PC-9 (cell line): ENCODE measurements around the gene IQGAP1. TPM values are rescaled to one million over a fixed set of nuclear protein-coding genes. Genes with fewer than 3 reads are reported as not detected.

Source experiments
- BruUV-seq: library from RNA; stranded (reverse); fragments of 400-500 nt; replicated peaks from 2 replicates; lab custom pipeline; 2021; lab: Mats Ljungman, UMichigan
- CTCF ChIA-PET: fragments of 300-600 bp; sonication (Branson Sonifier 250); formaldehyde crosslinking; loops from one replicate; lab custom pipeline; 2022; ENCODE audit warnings: antibody characterized with exemption; lab: Charles Lee
- POLR2A ChIA-PET: fragments of 300-600 bp; sonication (Branson Sonifier 250); formaldehyde crosslinking; loops from one replicate; lab custom pipeline; 2022; ENCODE audit warnings: antibody characterized with exemption; ENCODE audit not compliant: unreplicated experiment; lab: Charles Lee
- DNase-seq, 2 experiments: peaks; one replicate each; pipeline versions ENCODE4 v3.0.0 to v3.0.0-alpha.2; 2015 to 2022; ENCODE audit warnings: mixed read lengths in 1 of 2
- H2AFZ ChIP-seq: fragments of 200-600 bp; sonication (generic); 2 replicates; pipeline ENCODE4 v1.8.1; 2017; ENCODE audit warnings: antibody characterized with exemption
- H3F3A ChIP-seq: fragments of 200-600 bp; sonication (generic); 2 replicates; pipeline ENCODE4 v1.8.1; 2017; ENCODE audit warnings: antibody characterized with exemption, mild to moderate bottlenecking, low read depth; ENCODE audit not compliant: insufficient read depth
- H3K27ac ChIP-seq: fragments of 200-600 bp; sonication (generic); 2 replicates; pipeline ENCODE4 v1.6.1; 2016; ENCODE audit warnings: mixed run types
- H3K27me3 ChIP-seq: fragments of 200-600 bp; sonication (generic); 2 replicates; pipeline ENCODE4 v1.6.1; 2016; ENCODE audit warnings: low read depth, mixed run types; ENCODE audit not compliant: insufficient read depth
- H3K36me3 ChIP-seq: fragments of 200-600 bp; sonication (generic); 2 replicates; pipeline ENCODE4 v1.6.1; 2016; ENCODE audit warnings: low read depth, mixed run types
- H3K4me1 ChIP-seq: fragments of 200-600 bp; sonication (generic); replicated peaks from 2 replicates; pipeline ENCODE4 v1.6.1; 2016; ENCODE audit warnings: mixed run types; ENCODE audit not compliant: insufficient read depth
- H3K4me2 ChIP-seq: fragments of 200-600 bp; sonication (generic); 2 replicates; pipeline ENCODE4 v1.6.1; 2017; ENCODE audit warnings: mixed run types
- H3K4me3 ChIP-seq: fragments of 200-600 bp; sonication (generic); 2 replicates; pipeline ENCODE4 v1.6.1; 2016; ENCODE audit warnings: mixed run types
- H3K79me2 ChIP-seq: fragments of 200-600 bp; sonication (generic); 2 replicates; pipeline ENCODE4 v1.6.1; 2017; ENCODE audit warnings: low read depth, mixed run types
- H3K9me2 ChIP-seq: fragments of 200-600 bp; sonication (generic); 2 replicates; pipeline ENCODE4 v1.8.1; 2017; ENCODE audit warnings: mild to moderate bottlenecking; ENCODE audit not compliant: insufficient read depth
- H3K9me3 ChIP-seq: fragments of 200-600 bp; sonication (generic); 2 replicates; pipeline ENCODE4 v1.8.1; 2016; ENCODE audit warnings: low read depth; ENCODE audit not compliant: insufficient read depth
- H4K20me1 ChIP-seq: fragments of 200-600 bp; sonication (generic); 2 replicates; pipeline ENCODE4 v1.8.1; 2017; ENCODE audit not compliant: insufficient read depth
- EZH2 ChIP-seq: fragments of 200-600 bp; sonication (generic); IDR thresholded peaks from 2 replicates; pipeline ENCODE4 v1.8.0; 2017; ENCODE audit warnings: antibody characterized with exemption, low read depth
- intact Hi-C: fragments of 100-400 bp; cut with micrococcal nuclease; formaldehyde crosslinking; loops from one replicate; pipeline ENCODE4 v1.10.0; 2022; ENCODE audit not compliant: unreplicated experiment
- total RNA-seq: library from RNA; stranded (reverse); gene quantifications from 2 replicates; pipeline ENCODE4 v1.2.3, GENCODE V29; 2021
- TF ChIP-seq, protein P1 (sequence below): fragments of 200-600 bp; sonication (generic); conservative IDR thresholded peaks from 2 replicates; pipeline ENCODE4 v1.6.1; 2017; ENCODE audit warnings: mixed run types, antibody characterized with exemption, mild to moderate bottlenecking, moderate library complexity

IQGAP1 gene
- total RNA-seq, 1 experiment from 2014 or later: 164 TPM

DNA sequence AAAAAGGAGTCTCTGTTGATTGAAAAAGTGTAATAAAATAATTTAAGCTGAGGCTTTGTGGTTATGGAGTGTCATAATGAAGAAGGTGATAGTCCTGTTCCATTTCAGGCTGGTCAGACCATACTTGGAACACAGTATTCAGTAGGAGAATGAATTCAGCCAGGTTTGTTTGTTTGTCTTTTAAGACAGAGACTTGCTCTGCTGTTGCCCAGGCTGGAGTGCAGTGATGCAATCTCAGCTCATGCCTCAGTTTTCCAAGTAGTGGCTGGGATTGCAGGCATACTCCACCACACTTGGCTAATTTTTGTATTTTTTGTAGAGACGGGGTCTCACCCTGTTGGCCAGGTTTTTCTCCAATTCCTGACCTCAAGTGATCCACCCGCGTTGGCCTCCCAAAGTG, 33.5 kb downstream of the IQGAP1 start:
- intact Hi-C loops: loop anchor here (5.0 kb wide), 1 partner anchor 34 kb away; the partner anchor contains the start of gene IQGAP1
- Histone ChIP-seq H3K79me2 (peaks cover 91% of the 10 kb centered on the region), H3K27me3 (no peaks in the 10 kb centered on the region), H3K27ac (no peak overlapping the region), H3K36me3 (no peaks in the 10 kb centered on the region), H4K20me1 (peaks cover 6% of the 10 kb centered on the region; the same call in 1 of the 2 replicates), H3K9me2 (no peaks in the 10 kb centered on the region), H3K9me3 (no peaks in the 10 kb centered on the region), H3K4me3 (no peak overlapping the region), H2AFZ (no peak overlapping the region), H3K4me1 (peaks cover 45% of the 10 kb centered on the region), H3K4me2 (no peak overlapping the region), H3F3A (peaks cover 34% of the 10 kb centered on the region)
- TF ChIP-seq, protein P1, sequence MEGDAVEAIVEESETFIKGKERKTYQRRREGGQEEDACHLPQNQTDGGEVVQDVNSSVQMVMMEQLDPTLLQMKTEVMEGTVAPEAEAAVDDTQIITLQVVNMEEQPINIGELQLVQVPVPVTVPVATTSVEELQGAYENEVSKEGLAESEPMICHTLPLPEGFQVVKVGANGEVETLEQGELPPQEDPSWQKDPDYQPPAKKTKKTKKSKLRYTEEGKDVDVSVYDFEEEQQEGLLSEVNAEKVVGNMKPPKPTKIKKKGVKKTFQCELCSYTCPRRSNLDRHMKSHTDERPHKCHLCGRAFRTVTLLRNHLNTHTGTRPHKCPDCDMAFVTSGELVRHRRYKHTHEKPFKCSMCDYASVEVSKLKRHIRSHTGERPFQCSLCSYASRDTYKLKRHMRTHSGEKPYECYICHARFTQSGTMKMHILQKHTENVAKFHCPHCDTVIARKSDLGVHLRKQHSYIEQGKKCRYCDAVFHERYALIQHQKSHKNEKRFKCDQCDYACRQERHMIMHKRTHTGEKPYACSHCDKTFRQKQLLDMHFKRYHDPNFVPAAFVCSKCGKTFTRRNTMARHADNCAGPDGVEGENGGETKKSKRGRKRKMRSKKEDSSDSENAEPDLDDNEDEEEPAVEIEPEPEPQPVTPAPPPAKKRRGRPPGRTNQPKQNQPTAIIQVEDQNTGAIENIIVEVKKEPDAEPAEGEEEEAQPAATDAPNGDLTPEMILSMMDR: no peak
- TF ChIP-seq EZH2: no peak
- CTCF ChIA-PET: no interaction called here
- POLR2A ChIA-PET: interaction anchor here (0.6 kb wide), 1 partner anchor 30 kb away, joined by 3 read pairs; no protein-coding TSS in a partner anchor
- BruUV-seq: no TSS peak
- DNase-seq: no peak

DNA sequence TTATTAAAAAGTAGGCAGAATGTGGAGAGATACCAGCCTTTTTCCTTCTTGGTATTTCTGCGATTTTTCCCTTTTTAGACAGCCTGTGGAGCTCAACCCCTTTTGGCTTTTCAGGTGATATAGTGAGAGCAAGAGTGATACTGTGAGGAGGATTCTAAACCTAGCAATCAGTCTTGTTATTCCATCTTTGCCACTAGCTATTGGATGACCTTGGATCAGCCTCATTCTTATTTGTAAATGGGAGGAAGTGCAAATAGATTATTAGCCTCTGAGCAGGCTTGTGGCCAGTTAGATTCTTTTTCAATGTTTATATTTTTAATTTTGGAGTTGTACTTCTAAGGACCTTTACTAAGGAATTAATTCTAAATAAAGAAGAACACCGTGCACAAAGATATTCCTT, 34.0 kb downstream of the IQGAP1 start:
- no TSS peak for BruUV-seq
- no peak overlapping the region for H3K4me2 ChIP-seq
- H3K36me3 ChIP-seq: no peaks in the 10 kb centered on the region
- H3F3A ChIP-seq: peaks cover 34% of the 10 kb centered on the region
- no peaks in the 10 kb centered on the region for H3K9me3 ChIP-seq
- TF ChIP-seq, protein P1: no peak
- TF ChIP-seq EZH2: no peak
- H2AFZ ChIP-seq: no peak overlapping the region
- no peak overlapping the region for H3K4me3 ChIP-seq
- H4K20me1 ChIP-seq: peaks cover 6% of the 10 kb centered on the region; the same call in 1 of the 2 replicates
- peaks cover 86% of the 10 kb centered on the region for H3K79me2 ChIP-seq
- no peaks in the 10 kb centered on the region for H3K27me3 ChIP-seq
- POLR2A ChIA-PET: no interaction called here
- DNase-seq: no peak
- intact Hi-C loops: loop anchor here (5.0 kb wide), 1 partner anchor 35 kb away; the partner anchor contains the start of gene IQGAP1
- H3K9me2 ChIP-seq: no peaks in the 10 kb centered on the region
- peaks cover 45% of the 10 kb centered on the region for H3K4me1 ChIP-seq
- H3K27ac ChIP-seq: no peak overlapping the region
- CTCF ChIA-PET: interaction anchor here (0.5 kb wide), 1 partner anchor 47 kb away, joined by 7 read pairs; no protein-coding TSS in a partner anchor

DNA sequence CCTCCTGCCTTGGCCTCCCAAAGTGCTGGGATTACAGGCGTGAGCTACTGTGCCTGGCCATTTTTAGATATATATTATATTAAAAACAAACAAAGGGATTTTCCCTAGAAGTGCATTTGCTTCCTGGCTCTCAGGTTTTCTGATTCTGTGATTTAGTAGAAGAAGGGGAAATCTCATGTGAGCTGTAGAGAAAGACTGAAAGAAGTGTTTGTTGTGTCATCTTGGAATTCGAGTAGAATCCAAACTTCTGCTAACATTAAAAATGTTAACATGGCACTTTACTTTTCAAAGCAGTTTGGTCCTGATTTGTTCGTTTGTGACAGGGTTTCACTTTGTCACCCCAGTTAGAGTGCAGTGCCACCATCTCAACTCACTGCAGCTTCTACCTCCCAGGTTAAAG, 34.9 kb downstream of the IQGAP1 start:
- TF ChIP-seq EZH2: no peak
- TF ChIP-seq, protein P1: no peak
- ChIA-PET CTCF (no interaction called here), POLR2A (no interaction called here)
- Histone ChIP-seq H3F3A (peaks cover 38% of the 10 kb centered on the region), H3K27ac (no peak overlapping the region), H3K27me3 (no peaks in the 10 kb centered on the region), H4K20me1 (peaks cover 6% of the 10 kb centered on the region; the same call in 1 of the 2 replicates), H3K4me3 (no peak overlapping the region), H3K4me1 (peaks cover 45% of the 10 kb centered on the region), H3K9me3 (no peaks in the 10 kb centered on the region), H3K36me3 (no peaks in the 10 kb centered on the region), H3K79me2 (peaks cover 78% of the 10 kb centered on the region), H2AFZ (no peak overlapping the region), H3K9me2 (no peaks in the 10 kb centered on the region), H3K4me2 (no peak overlapping the region)
- intact Hi-C loops: loop anchor here (5.0 kb wide), 1 partner anchor 36 kb away; the partner anchor contains the start of gene IQGAP1
- no TSS peak for BruUV-seq
- no peak for DNase-seq
